HEK293 (cell line): ENCODE measurements around the gene HOXC10.

Experiments
- IKZF3 ChIP-seq: fragments of 450-650 bp; IDR thresholded peaks from 2 replicates; pipeline ENCODE4 v1.5.0; 2018; ENCODE audit warnings: missing biosample characterization, mild to moderate bottlenecking, missing genetic modification characterization, moderate library complexity
- KLF8 ChIP-seq: fragments of 450-650 bp; formaldehyde crosslinking; IDR thresholded peaks from 2 replicates; pipeline ENCODE4 v1.5.1; 2016; ENCODE audit warnings: missing biosample characterization, missing genetic modification characterization
- MYNN ChIP-seq: fragments of 450-650 bp; formaldehyde crosslinking; IDR thresholded peaks from 2 replicates; pipeline ENCODE4 v1.5.1; 2016; ENCODE audit warnings: missing biosample characterization, missing genetic modification characterization, borderline replicate concordance
- PATZ1 ChIP-seq: fragments of 450-650 bp; formaldehyde crosslinking; IDR thresholded peaks from 2 replicates; pipeline ENCODE4 v1.5.1; 2016; ENCODE audit warnings: missing biosample characterization, missing genetic modification characterization
- PRDM10 ChIP-seq: fragments of 450-650 bp; formaldehyde crosslinking; IDR thresholded peaks from 2 replicates; pipeline ENCODE4 v1.5.1; 2016; ENCODE audit warnings: missing biosample characterization, missing genetic modification characterization
- PRDM6 ChIP-seq: fragments of 450-650 bp; formaldehyde crosslinking; IDR thresholded peaks from 2 replicates; pipeline ENCODE4 v1.5.1; 2017; ENCODE audit warnings: missing biosample characterization, missing genetic modification characterization
- RBAK ChIP-seq: fragments of 450-650 bp; formaldehyde crosslinking; IDR thresholded peaks from 2 replicates; pipeline ENCODE4 v1.5.1; 2016; ENCODE audit warnings: missing biosample characterization, missing genetic modification characterization
- SCRT1 ChIP-seq: fragments of 450-650 bp; formaldehyde crosslinking; IDR thresholded peaks from 2 replicates; pipeline ENCODE4 v1.5.1; 2016; ENCODE audit warnings: missing biosample characterization, missing genetic modification characterization, borderline replicate concordance
- YY1 ChIP-seq: fragments of 450-650 bp; formaldehyde crosslinking; IDR thresholded peaks from 2 replicates; pipeline ENCODE4 v1.5.1; 2018; ENCODE audit warnings: missing biosample characterization, missing genetic modification characterization
- ZBTB10 ChIP-seq: fragments of 450-650 bp; formaldehyde crosslinking; IDR thresholded peaks from 2 replicates; pipeline ENCODE4 v1.5.1; 2016; ENCODE audit warnings: missing biosample characterization, missing genetic modification characterization
- ZNF10 ChIP-seq: fragments of 450-650 bp; formaldehyde crosslinking; IDR thresholded peaks from 2 replicates; pipeline ENCODE4 v1.5.1; 2017; ENCODE audit warnings: missing biosample characterization, missing genetic modification characterization
- ZNF121 ChIP-seq: fragments of 450-650 bp; formaldehyde crosslinking; IDR thresholded peaks from 2 replicates; pipeline ENCODE4 v1.5.1; 2016; ENCODE audit warnings: missing biosample characterization, missing genetic modification characterization
- ZNF132 ChIP-seq: fragments of 450-650 bp; formaldehyde crosslinking; IDR thresholded peaks from 2 replicates; pipeline ENCODE4 v1.5.1; 2017; ENCODE audit warnings: missing biosample characterization, missing genetic modification characterization, borderline replicate concordance
- ZNF19 ChIP-seq: fragments of 450-650 bp; formaldehyde crosslinking; IDR thresholded peaks from 2 replicates; pipeline ENCODE4; 2016; ENCODE audit warnings: missing biosample characterization, missing genetic modification characterization, low read depth
- ZNF26 ChIP-seq: fragments of 450-650 bp; formaldehyde crosslinking; IDR thresholded peaks from 2 replicates; pipeline ENCODE4 v1.5.1; 2016; ENCODE audit warnings: missing biosample characterization, missing genetic modification characterization
- ZNF362 ChIP-seq: fragments of 450-650 bp; formaldehyde crosslinking; IDR thresholded peaks from 2 replicates; pipeline ENCODE4 v1.5.1; 2016; ENCODE audit warnings: missing biosample characterization, missing genetic modification characterization
- ZNF560 ChIP-seq: fragments of 450-650 bp; formaldehyde crosslinking; IDR thresholded peaks from 2 replicates; pipeline ENCODE4 v1.5.1; 2017; ENCODE audit warnings: missing biosample characterization, missing genetic modification characterization, borderline replicate concordance
- ZNF571 ChIP-seq: fragments of 450-650 bp; formaldehyde crosslinking; IDR thresholded peaks from 2 replicates; pipeline ENCODE4 v1.5.0; 2017; ENCODE audit warnings: missing biosample characterization, missing genetic modification characterization
- ZNF596 ChIP-seq: fragments of 450-650 bp; IDR thresholded peaks from 2 replicates; pipeline ENCODE4 v1.5.0; 2018; ENCODE audit warnings: missing biosample characterization, mild to moderate bottlenecking, missing genetic modification characterization, moderate library complexity
- ZNF610 ChIP-seq: fragments of 450-650 bp; formaldehyde crosslinking; IDR thresholded peaks from 2 replicates; pipeline ENCODE4 v1.5.1; 2016; ENCODE audit warnings: missing biosample characterization, missing genetic modification characterization, borderline replicate concordance
- ZNF624 ChIP-seq: fragments of 450-650 bp; formaldehyde crosslinking; IDR thresholded peaks from 2 replicates; pipeline ENCODE4 v1.5.1; 2017; ENCODE audit warnings: missing biosample characterization, missing genetic modification characterization
- ZNF664 ChIP-seq: fragments of 450-650 bp; formaldehyde crosslinking; IDR thresholded peaks from 2 replicates; pipeline ENCODE4 v1.5.1; 2016; ENCODE audit warnings: missing biosample characterization, missing genetic modification characterization
- ZNF670 ChIP-seq: fragments of 450-650 bp; formaldehyde crosslinking; IDR thresholded peaks from 2 replicates; pipeline ENCODE4 v1.5.1; 2016; ENCODE audit warnings: missing biosample characterization, missing genetic modification characterization, low read depth
- ZNF701 ChIP-seq: fragments of 450-650 bp; formaldehyde crosslinking; IDR thresholded peaks from 2 replicates; pipeline ENCODE4 v1.5.1; 2016; ENCODE audit warnings: missing biosample characterization, missing genetic modification characterization
- ZNF768 ChIP-seq: fragments of 450-650 bp; formaldehyde crosslinking; IDR thresholded peaks from 2 replicates; pipeline ENCODE4 v1.5.1; 2018; ENCODE audit warnings: missing biosample characterization, mild to moderate bottlenecking, missing genetic modification characterization
- ZSCAN4 ChIP-seq: fragments of 450-650 bp; formaldehyde crosslinking; IDR thresholded peaks from 2 replicates; pipeline ENCODE4 v1.5.1; 2017; ENCODE audit warnings: missing biosample characterization, missing genetic modification characterization

The HOXC10 gene

GRCh38 chr12:53999559-54000115 lies 14.7 kb downstream of the HOXC10 start (continued):
- TF ChIP-seq ZNF560 = no peak
- TF ChIP-seq KLF8 = no peak; the same call in 1 of the 2 replicates
- no peak for TF ChIP-seq ZNF701 (tag by site-specific recombination)
- TF ChIP-seq IKZF3 (tag by site-specific recombination) = peak; percentile 59
- no peak for TF ChIP-seq ZNF670 (tag by site-specific recombination)
- TF ChIP-seq PATZ1 = peak; percentile 99
- TF ChIP-seq RBAK (tag by site-specific recombination) = no peak
- TF ChIP-seq YY1 = peak; percentile 31; the same call in 1 of the 2 replicates
- no peak for TF ChIP-seq ZNF768
- no peak for TF ChIP-seq ZNF664 (tag by site-specific recombination)
- no peak for TF ChIP-seq ZNF132 (tag by site-specific recombination)
- peak; percentile 48; the same call in 1 of the 2 replicates for TF ChIP-seq ZNF596 (tag by site-specific recombination)
- TF ChIP-seq PRDM6 = no peak; the same call in 1 of the 2 replicates
- no peak for TF ChIP-seq ZNF121 (tag by site-specific recombination)
- TF ChIP-seq ZNF10 (tag by site-specific recombination) = 0 out of 2 replicates have a peak, but pooled peaks have one; percentile 34
- no peak for TF ChIP-seq MYNN
- no peak for TF ChIP-seq ZNF26 (tag by site-specific recombination)
- peak; percentile 60 for TF ChIP-seq ZSCAN4 (tag by site-specific recombination)
- TF ChIP-seq SCRT1 (tag by site-specific recombination) = no peak
- TF ChIP-seq ZNF19 (tag by site-specific recombination) = no peak
- peak; percentile 99 for TF ChIP-seq ZBTB10 (tag by site-specific recombination)
- TF ChIP-seq ZNF610 (tag by site-specific recombination) = 0 out of 2 replicates have a peak, but pooled peaks have one; percentile 21
- TF ChIP-seq PRDM10 (tag by site-specific recombination) = peak; percentile 99
- TF ChIP-seq ZNF624 (tag by site-specific recombination) = no peak
- peak; percentile 99 for TF ChIP-seq ZNF362 (tag by site-specific recombination)
- TF ChIP-seq ZNF571 = no peak
